GM12878 (cell line): ENCODE results near the gene TRABD2A. TPM values are rescaled to one million over a fixed set of nuclear protein-coding genes. Genes with fewer than 3 reads are reported as not detected.

Experiments
- BHLHE40 ChIP-seq, 2 experiments: fragments of 450-650 bp in 1 of 2; IDR thresholded peaks; 2 replicates each; pipeline ENCODE4 v1.6.1; 2011 to 2017; ENCODE audit warnings: low read depth in 2 of 2, borderline replicate concordance in 1 of 2, improper control_type of control experiment in 1 of 2, low read length in 1 of 2, mild to moderate bottlenecking in 1 of 2
- BRCA1 ChIP-seq: IDR thresholded peaks from 2 replicates; pipeline ENCODE4 v1.6.1; 2011; ENCODE audit warnings: low read depth, low read length, improper control_type of control experiment
- CHD4 ChIP-seq: fragments of 200-600 bp; sonication (generic); IDR thresholded peaks from 2 replicates; pipeline ENCODE4 v1.6.1; 2016; ENCODE audit warnings: mild to moderate bottlenecking
- CREM ChIP-seq: IDR thresholded peaks from 2 replicates; pipeline ENCODE4 v1.6.1; 2014; ENCODE audit warnings: antibody characterized with exemption, low read depth
- KAT2A ChIP-seq: conservative IDR thresholded peaks from 2 replicates; pipeline ENCODE4 v1.6.1; 2011; ENCODE audit warnings: low read depth, low read length; ENCODE audit not compliant: control insufficient read depth
- MAX ChIP-seq: IDR thresholded peaks from 2 replicates; pipeline ENCODE4 v1.6.1; 2012; ENCODE audit warnings: low read depth, low read length, improper control_type of control experiment
- MXI1 ChIP-seq: fragments of 150-350 bp; IDR thresholded peaks from 2 replicates; pipeline ENCODE4 v1.6.1; 2011; ENCODE audit warnings: low read depth, mild to moderate bottlenecking, inconsistent platforms, low read length, improper control_type of control experiment
- NFYB ChIP-seq: IDR thresholded peaks from 2 replicates; pipeline ENCODE4 v1.6.1; 2011; ENCODE audit warnings: low read depth, mild to moderate bottlenecking, low read length, improper control_type of control experiment, moderate library complexity; ENCODE audit not compliant: insufficient read depth
- SMARCA5 ChIP-seq: fragments of 450-650 bp; IDR thresholded peaks from 2 replicates; pipeline ENCODE4 v1.6.1; 2017; ENCODE audit warnings: mild to moderate bottlenecking
- SRF ChIP-seq, 2 experiments: IDR thresholded peaks; 2 replicates each; pipeline ENCODE4 v1.6.1; 2011; ENCODE audit warnings: low read depth in 2 of 2, low read length in 2 of 2, mild to moderate bottlenecking in 1 of 2, moderate library complexity in 1 of 2
- SUPT20H ChIP-seq: IDR thresholded peaks from 2 replicates; pipeline ENCODE4 v1.6.1; 2011; ENCODE audit warnings: low read depth, mild to moderate bottlenecking, low read length, moderate library complexity, borderline replicate concordance; ENCODE audit not compliant: control insufficient read depth
- TBL1XR1 ChIP-seq: IDR thresholded peaks from 2 replicates; pipeline ENCODE4 v1.6.1; 2012; ENCODE audit warnings: low read depth, low read length, improper control_type of control experiment
- YBX1 ChIP-seq: fragments of 450-650 bp; IDR thresholded peaks from 2 replicates; pipeline ENCODE4 v1.6.1; 2016; ENCODE audit warnings: antibody characterized with exemption
- ZNF207 ChIP-seq: fragments of 450-650 bp; IDR thresholded peaks from 2 replicates; pipeline ENCODE4 v1.6.1; 2014; ENCODE audit warnings: antibody characterized with exemption, mild to moderate bottlenecking, borderline replicate concordance
- ZNF217 ChIP-seq: fragments of 450-650 bp; IDR thresholded peaks from 2 replicates; pipeline ENCODE4 v1.6.1; 2017; ENCODE audit warnings: antibody characterized with exemption, mild to moderate bottlenecking
- polyA plus RNA-seq, 11 experiments: library from polyadenylated mRNA; depleted of rRNA in 4 of 11; unstranded in 6 of 11; stranded (reverse) in 5 of 11; fragments of >200 nt; fragmentation: Nextera tagmentation in 4 of 11; fragmentation: Illumina TruSeq in 1 of 11; extraction: Ambion mirVana in 4 of 11; extraction: Trizol in 1 of 11; gene quantifications; 1 replicate in 1 of 11; 2 replicates in 10 of 11; pipeline versions ENCODE4 v1.2.1 to v1.2.3, GENCODE V29; 2011 to 2016; ENCODE audit warnings: inconsistent platforms in 2 of 11, missing spikeins in 2 of 11, low read depth in 1 of 11
- total RNA-seq, 4 experiments: library from RNA; depleted of rRNA in 3 of 4; stranded (reverse); fragments of >200 nt in 3 of 4; fragmentation: Illumina TruSeq in 1 of 4; extraction: Trizol in 1 of 4; gene quantifications; 2 replicates each; pipeline versions ENCODE4 v1.2.1 to v1.2.3, GENCODE V29; 2013 to 2021
- TF ChIP-seq, protein P1 (sequence below): fragments of 450-650 bp; IDR thresholded peaks from 2 replicates; pipeline ENCODE4 v1.6.1; 2017; ENCODE audit warnings: borderline replicate concordance
- TF ChIP-seq, protein P2 (sequence below): fragments of 450-650 bp; formaldehyde crosslinking; IDR thresholded peaks from 2 replicates; pipeline ENCODE4 v1.5.0; 2022; ENCODE audit warnings: mild to moderate bottlenecking, missing genetic modification characterization
- TF ChIP-seq, protein P3 (sequence below): fragments of 450-650 bp; IDR thresholded peaks from 2 replicates; pipeline ENCODE4 v1.6.1; 2017; ENCODE audit warnings: mild to moderate bottlenecking, moderate library complexity
- TF ChIP-seq, protein P4 (sequence below): fragments of 450-650 bp; IDR thresholded peaks from 2 replicates; pipeline ENCODE4 v1.6.1; 2017; ENCODE audit warnings: low read depth, mild to moderate bottlenecking, moderate library complexity

Gene TRABD2A
- total and polyA plus RNA-seq, 10 of the 15 experiments (the other 5 are each of a cell fraction or from before 2014, with no cell fraction given): 1.4 to 7.6 (median 4.1) TPM

GRCh38 chr2:84881581-84882413 is 913 bp upstream of the TRABD2A start (continued):
- TF ChIP-seq MXI1 (no peak), TBL1XR1 (no peak), SMARCA5 (no peak), BRCA1 (no peak), SUPT20H (no peak), MAX (no peak), NFYB (no peak), SRF (IDR thresholded peaks at IDR 0.05; ENCODE audit: low read depth in 2 of 2, low read length in 2 of 2) (no peak), CREM (no peak; the same call in 1 of the 2 replicates), BHLHE40 (IDR thresholded peaks at IDR 0.05; ENCODE audit: borderline replicate concordance in 1 of 2, low read depth in 2 of 2, low read length in 1 of 2) (no peak), CHD4 (no peak), KAT2A (no peak), YBX1 (no peak), ZNF217 (no peak), ZNF207 (no peak)
- TF ChIP-seq, protein P1, sequence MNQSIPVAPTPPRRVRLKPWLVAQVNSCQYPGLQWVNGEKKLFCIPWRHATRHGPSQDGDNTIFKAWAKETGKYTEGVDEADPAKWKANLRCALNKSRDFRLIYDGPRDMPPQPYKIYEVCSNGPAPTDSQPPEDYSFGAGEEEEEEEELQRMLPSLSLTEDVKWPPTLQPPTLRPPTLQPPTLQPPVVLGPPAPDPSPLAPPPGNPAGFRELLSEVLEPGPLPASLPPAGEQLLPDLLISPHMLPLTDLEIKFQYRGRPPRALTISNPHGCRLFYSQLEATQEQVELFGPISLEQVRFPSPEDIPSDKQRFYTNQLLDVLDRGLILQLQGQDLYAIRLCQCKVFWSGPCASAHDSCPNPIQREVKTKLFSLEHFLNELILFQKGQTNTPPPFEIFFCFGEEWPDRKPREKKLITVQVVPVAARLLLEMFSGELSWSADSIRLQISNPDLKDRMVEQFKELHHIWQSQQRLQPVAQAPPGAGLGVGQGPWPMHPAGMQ: no peak
- TF ChIP-seq, protein P2, sequence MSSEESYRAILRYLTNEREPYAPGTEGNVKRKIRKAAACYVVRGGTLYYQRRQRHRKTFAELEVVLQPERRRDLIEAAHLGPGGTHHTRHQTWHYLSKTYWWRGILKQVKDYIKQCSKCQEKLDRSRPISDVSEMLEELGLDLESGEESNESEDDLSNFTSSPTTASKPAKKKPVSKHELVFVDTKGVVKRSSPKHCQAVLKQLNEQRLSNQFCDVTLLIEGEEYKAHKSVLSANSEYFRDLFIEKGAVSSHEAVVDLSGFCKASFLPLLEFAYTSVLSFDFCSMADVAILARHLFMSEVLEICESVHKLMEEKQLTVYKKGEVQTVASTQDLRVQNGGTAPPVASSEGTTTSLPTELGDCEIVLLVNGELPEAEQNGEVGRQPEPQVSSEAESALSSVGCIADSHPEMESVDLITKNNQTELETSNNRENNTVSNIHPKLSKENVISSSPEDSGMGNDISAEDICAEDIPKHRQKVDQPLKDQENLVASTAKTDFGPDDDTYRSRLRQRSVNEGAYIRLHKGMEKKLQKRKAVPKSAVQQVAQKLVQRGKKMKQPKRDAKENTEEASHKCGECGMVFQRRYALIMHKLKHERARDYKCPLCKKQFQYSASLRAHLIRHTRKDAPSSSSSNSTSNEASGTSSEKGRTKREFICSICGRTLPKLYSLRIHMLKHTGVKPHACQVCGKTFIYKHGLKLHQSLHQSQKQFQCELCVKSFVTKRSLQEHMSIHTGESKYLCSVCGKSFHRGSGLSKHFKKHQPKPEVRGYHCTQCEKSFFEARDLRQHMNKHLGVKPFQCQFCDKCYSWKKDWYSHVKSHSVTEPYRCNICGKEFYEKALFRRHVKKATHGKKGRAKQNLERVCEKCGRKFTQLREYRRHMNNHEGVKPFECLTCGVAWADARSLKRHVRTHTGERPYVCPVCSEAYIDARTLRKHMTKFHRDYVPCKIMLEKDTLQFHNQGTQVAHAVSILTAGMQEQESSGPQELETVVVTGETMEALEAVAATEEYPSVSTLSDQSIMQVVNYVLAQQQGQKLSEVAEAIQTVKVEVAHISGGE (CRISPR knock-in tag): no peak
- TF ChIP-seq, protein P3, sequence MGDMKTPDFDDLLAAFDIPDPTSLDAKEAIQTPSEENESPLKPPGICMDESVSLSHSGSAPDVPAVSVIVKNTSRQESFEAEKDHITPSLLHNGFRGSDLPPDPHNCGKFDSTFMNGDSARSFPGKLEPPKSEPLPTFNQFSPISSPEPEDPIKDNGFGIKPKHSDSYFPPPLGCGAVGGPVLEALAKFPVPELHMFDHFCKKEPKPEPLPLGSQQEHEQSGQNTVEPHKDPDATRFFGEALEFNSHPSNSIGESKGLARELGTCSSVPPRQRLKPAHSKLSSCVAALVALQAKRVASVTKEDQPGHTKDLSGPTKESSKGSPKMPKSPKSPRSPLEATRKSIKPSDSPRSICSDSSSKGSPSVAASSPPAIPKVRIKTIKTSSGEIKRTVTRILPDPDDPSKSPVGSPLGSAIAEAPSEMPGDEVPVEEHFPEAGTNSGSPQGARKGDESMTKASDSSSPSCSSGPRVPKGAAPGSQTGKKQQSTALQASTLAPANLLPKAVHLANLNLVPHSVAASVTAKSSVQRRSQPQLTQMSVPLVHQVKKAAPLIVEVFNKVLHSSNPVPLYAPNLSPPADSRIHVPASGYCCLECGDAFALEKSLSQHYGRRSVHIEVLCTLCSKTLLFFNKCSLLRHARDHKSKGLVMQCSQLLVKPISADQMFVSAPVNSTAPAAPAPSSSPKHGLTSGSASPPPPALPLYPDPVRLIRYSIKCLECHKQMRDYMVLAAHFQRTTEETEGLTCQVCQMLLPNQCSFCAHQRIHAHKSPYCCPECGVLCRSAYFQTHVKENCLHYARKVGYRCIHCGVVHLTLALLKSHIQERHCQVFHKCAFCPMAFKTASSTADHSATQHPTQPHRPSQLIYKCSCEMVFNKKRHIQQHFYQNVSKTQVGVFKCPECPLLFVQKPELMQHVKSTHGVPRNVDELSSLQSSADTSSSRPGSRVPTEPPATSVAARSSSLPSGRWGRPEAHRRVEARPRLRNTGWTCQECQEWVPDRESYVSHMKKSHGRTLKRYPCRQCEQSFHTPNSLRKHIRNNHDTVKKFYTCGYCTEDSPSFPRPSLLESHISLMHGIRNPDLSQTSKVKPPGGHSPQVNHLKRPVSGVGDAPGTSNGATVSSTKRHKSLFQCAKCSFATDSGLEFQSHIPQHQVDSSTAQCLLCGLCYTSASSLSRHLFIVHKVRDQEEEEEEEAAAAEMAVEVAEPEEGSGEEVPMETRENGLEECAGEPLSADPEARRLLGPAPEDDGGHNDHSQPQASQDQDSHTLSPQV: no peak
- TF ChIP-seq, protein P4, sequence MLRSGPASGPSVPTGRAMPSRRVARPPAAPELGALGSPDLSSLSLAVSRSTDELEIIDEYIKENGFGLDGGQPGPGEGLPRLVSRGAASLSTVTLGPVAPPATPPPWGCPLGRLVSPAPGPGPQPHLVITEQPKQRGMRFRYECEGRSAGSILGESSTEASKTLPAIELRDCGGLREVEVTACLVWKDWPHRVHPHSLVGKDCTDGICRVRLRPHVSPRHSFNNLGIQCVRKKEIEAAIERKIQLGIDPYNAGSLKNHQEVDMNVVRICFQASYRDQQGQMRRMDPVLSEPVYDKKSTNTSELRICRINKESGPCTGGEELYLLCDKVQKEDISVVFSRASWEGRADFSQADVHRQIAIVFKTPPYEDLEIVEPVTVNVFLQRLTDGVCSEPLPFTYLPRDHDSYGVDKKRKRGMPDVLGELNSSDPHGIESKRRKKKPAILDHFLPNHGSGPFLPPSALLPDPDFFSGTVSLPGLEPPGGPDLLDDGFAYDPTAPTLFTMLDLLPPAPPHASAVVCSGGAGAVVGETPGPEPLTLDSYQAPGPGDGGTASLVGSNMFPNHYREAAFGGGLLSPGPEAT: 0 out of 2 replicates have a peak, but pooled peaks have one; percentile 24
